Neural progenitor cell (in vitro differentiated cells): ENCODE measurements around the gene STKLD1.

ENCODE experiments used
- EZH2 ChIP-seq: fragments of 200-600 bp; sonication (generic); IDR thresholded peaks from 2 replicates; pipeline ENCODE4 v1.6.1; 2017; ENCODE audit warnings: antibody characterized with exemption, mild to moderate bottlenecking, moderate library complexity
- EZH2phosphoT487 ChIP-seq: fragments of 200-600 bp; sonication (generic); IDR thresholded peaks from 2 replicates; pipeline ENCODE4 v1.6.1; 2017; ENCODE audit warnings: antibody characterized with exemption
- TF ChIP-seq, protein P1 (sequence below): fragments of 200-600 bp; sonication (generic); IDR thresholded peaks from 2 replicates; pipeline ENCODE4 v1.5.1; 2017; ENCODE audit warnings: antibody characterized with exemption, mild to moderate bottlenecking

DNA sequence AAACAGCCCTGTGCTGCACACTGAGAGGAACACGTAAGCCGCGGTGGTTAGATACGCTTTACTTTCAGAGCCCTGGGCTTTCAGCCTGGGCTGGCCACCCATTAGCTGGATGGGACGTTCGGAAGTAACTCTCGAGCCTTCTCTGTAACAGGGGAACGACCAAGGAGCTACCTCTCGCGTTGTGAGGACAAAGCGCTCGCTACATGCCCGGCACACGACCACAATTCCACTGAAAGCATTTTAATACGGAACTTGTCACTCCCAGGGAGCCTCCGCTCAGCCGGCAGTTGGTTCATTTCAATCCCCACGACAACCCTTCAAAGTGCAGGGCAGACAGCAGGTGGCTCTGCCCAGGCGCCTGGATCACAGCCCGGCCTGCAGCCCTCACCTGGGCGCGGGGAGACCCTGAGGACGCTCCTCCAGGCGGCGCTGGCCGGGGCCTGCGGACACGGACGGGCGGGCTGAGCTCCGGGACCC, 20.2 kb upstream of the STKLD1 start:
- TF ChIP-seq EZH2 (no peak), EZH2phosphoT487 (no peak)
- TF ChIP-seq, protein P1, sequence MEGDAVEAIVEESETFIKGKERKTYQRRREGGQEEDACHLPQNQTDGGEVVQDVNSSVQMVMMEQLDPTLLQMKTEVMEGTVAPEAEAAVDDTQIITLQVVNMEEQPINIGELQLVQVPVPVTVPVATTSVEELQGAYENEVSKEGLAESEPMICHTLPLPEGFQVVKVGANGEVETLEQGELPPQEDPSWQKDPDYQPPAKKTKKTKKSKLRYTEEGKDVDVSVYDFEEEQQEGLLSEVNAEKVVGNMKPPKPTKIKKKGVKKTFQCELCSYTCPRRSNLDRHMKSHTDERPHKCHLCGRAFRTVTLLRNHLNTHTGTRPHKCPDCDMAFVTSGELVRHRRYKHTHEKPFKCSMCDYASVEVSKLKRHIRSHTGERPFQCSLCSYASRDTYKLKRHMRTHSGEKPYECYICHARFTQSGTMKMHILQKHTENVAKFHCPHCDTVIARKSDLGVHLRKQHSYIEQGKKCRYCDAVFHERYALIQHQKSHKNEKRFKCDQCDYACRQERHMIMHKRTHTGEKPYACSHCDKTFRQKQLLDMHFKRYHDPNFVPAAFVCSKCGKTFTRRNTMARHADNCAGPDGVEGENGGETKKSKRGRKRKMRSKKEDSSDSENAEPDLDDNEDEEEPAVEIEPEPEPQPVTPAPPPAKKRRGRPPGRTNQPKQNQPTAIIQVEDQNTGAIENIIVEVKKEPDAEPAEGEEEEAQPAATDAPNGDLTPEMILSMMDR: no peak
